GM12878 (cell line): Measurements from ENCODE around the gene ETV6. TPM values are rescaled to one million over a fixed set of nuclear protein-coding genes. Genes with fewer than 3 reads are reported as not detected.
A peak's percentile ranks its signal among the peaks of the same experiment; 100 is the strongest.

Experiments used
- ATAC-seq: fragments of 200-7000 bp; cut with Tn5 transposase; 3 replicates; pipeline ENCODE4 v1.9.1; 2020; ENCODE audit warnings: mild to moderate bottlenecking, moderate library complexity
- BruUV-seq: library from RNA; stranded (reverse); fragments of 400-500 nt; replicated peaks from 2 replicates; lab custom pipeline; 2021; lab: Mats Ljungman, UMichigan
- CTCF ChIA-PET: fragments of 300-600 bp; sonication (Branson Sonifier 250); formaldehyde crosslinking; extraction: SDS; loops from one replicate; lab custom pipeline; 2021; ENCODE audit warnings: inconsistent platforms; lab: Yijun Ruan, JAX
- POLR2A ChIA-PET: fragments of 350-600 bp; formaldehyde crosslinking; extraction: SDS; loops from one replicate; lab custom pipeline; 2021; ENCODE audit warnings: inconsistent platforms; lab: Charles Lee
- RAD21 ChIA-PET: fragments of 300-600 bp; sonication (Branson Sonifier 250); formaldehyde crosslinking; loops from one replicate; lab custom pipeline; 2023; ENCODE audit warnings: antibody characterized with exemption; ENCODE audit not compliant: unreplicated experiment; lab: Charles Lee
- SMC1A ChIA-PET: fragments of 300-600 bp; sonication (Branson Sonifier 250); formaldehyde crosslinking; loops from one replicate; lab custom pipeline; 2023; ENCODE audit not compliant: unreplicated experiment, uncharacterized antibody; lab: Charles Lee
- DNase-seq: peaks from one replicate; pipeline ENCODE4 v3.0.0-alpha.2; 2011; ENCODE audit warnings: low read depth, low spot score
- FAIRE-seq: peaks from 3 replicates; lab custom pipeline; 2011; peaks lifted over from hg19 to GRCh38; lab: Jason Lieb, UNC
- H2AFZ ChIP-seq: 2 replicates; pipeline ENCODE4 v1.6.0; 2011; ENCODE audit warnings: low read depth, low read length, control low read depth; ENCODE audit not compliant: control insufficient read depth
- H3K27ac ChIP-seq: 2 replicates; pipeline ENCODE4 v1.5.1; 2011; ENCODE audit warnings: control low read depth; ENCODE audit not compliant: control insufficient read depth, insufficient read depth
- H3K27me3 ChIP-seq, 2 experiments: replicated peaks in 1 of 2; 2 replicates each; pipeline versions ENCODE4 v1.6.0 to v1.6.1; 2011; ENCODE audit warnings: low read length in 1 of 2; ENCODE audit not compliant: control insufficient read depth in 2 of 2, insufficient read depth in 2 of 2
- H3K36me3 ChIP-seq, 2 experiments: 2 replicates each; pipeline ENCODE4 v1.5.1; 2011; ENCODE audit warnings: low read length in 1 of 2; ENCODE audit not compliant: control insufficient read depth in 2 of 2, insufficient read depth in 2 of 2
- H3K4me1 ChIP-seq: 2 replicates; pipeline ENCODE4 v1.6.1; 2011; ENCODE audit warnings: mild to moderate bottlenecking, low read length, moderate library complexity, mixed read lengths; ENCODE audit not compliant: control insufficient read depth, insufficient read depth
- H3K4me2 ChIP-seq: 2 replicates; pipeline ENCODE4 v1.6.0; 2011; ENCODE audit warnings: control low read depth; ENCODE audit not compliant: control insufficient read depth, insufficient read depth
- H3K4me3 ChIP-seq: fragments of 200-600 bp; sonication (generic); 2 replicates; pipeline ENCODE4 v1.5.1; 2016
- H3K79me2 ChIP-seq: 2 replicates; pipeline ENCODE4 v1.6.0; 2011; ENCODE audit warnings: low read length; ENCODE audit not compliant: control insufficient read depth, insufficient read depth
- H3K9ac ChIP-seq: 2 replicates; pipeline ENCODE4 v1.8.0; 2011; ENCODE audit warnings: low read length, control low read depth, mixed read lengths; ENCODE audit not compliant: control insufficient read depth, insufficient read depth
- H3K9me3 ChIP-seq: replicated peaks from 3 replicates; pipeline ENCODE4 v1.5.1; 2011; ENCODE audit warnings: mild to moderate bottlenecking, low read length; ENCODE audit not compliant: control insufficient read depth, insufficient read depth
- H4K20me1 ChIP-seq: 2 replicates; pipeline ENCODE4 v1.6.0; 2011; ENCODE audit not compliant: control insufficient read depth, insufficient read depth
- BRCA1 ChIP-seq: IDR thresholded peaks from 2 replicates; pipeline ENCODE4 v1.6.1; 2011; ENCODE audit warnings: low read depth, low read length, improper control_type of control experiment
- CREB1 ChIP-seq: IDR thresholded peaks from 2 replicates; pipeline ENCODE4 v1.6.1; 2012; ENCODE audit warnings: low read depth, mild to moderate bottlenecking, inconsistent platforms
- DPF2 ChIP-seq: fragments of 450-650 bp; IDR thresholded peaks from 2 replicates; pipeline ENCODE4 v1.6.1; 2017; ENCODE audit warnings: mild to moderate bottlenecking
- E2F8 ChIP-seq: fragments of 450-650 bp; IDR thresholded peaks from 2 replicates; pipeline ENCODE4 v1.6.1; 2018; ENCODE audit warnings: mild to moderate bottlenecking, low read depth, moderate library complexity; ENCODE audit not compliant: partially characterized antibody
- EP300 ChIP-seq, 2 experiments: fragments of 150-350 bp in 1 of 2; IDR thresholded peaks; 2 replicates each; pipeline ENCODE4 v1.6.1; 2011 to 2012; ENCODE audit warnings: low read depth in 2 of 2, low read length in 2 of 2, borderline replicate concordance in 1 of 2, improper control_type of control experiment in 1 of 2, inconsistent platforms in 1 of 2; ENCODE audit not compliant: control insufficient read depth in 1 of 2
- MAX ChIP-seq: IDR thresholded peaks from 2 replicates; pipeline ENCODE4 v1.6.1; 2012; ENCODE audit warnings: low read depth, low read length, improper control_type of control experiment
- MTA2 ChIP-seq: fragments of 450-650 bp; IDR thresholded peaks from 2 replicates; pipeline ENCODE4 v1.6.1; 2016; ENCODE audit warnings: low read depth, mild to moderate bottlenecking, moderate library complexity
- NR2F1 ChIP-seq: fragments of 450-650 bp; conservative IDR thresholded peaks from 2 replicates; pipeline ENCODE4 v1.6.1; 2017; ENCODE audit warnings: mild to moderate bottlenecking
- POLR2A ChIP-seq: IDR thresholded peaks from 2 replicates; pipeline ENCODE4 v1.6.1; 2011; ENCODE audit warnings: low read depth, mild to moderate bottlenecking, low read length
- PRDM15 ChIP-seq: fragments of 450-650 bp; formaldehyde crosslinking; IDR thresholded peaks from 2 replicates; pipeline ENCODE4 v1.4.0; 2020; ENCODE audit warnings: mild to moderate bottlenecking, moderate library complexity
- RFX5 ChIP-seq: IDR thresholded peaks from 2 replicates; pipeline ENCODE4 v1.6.1; 2011; ENCODE audit warnings: low read depth, low read length, improper control_type of control experiment
- SIN3A ChIP-seq: IDR thresholded peaks from 2 replicates; pipeline ENCODE4 v1.6.1; 2012; ENCODE audit warnings: low read depth, low read length, improper control_type of control experiment
- SIX5 ChIP-seq: IDR thresholded peaks from 2 replicates; pipeline ENCODE4 v1.6.1; 2011; ENCODE audit warnings: mild to moderate bottlenecking, low read depth, low read length, moderate library complexity; ENCODE audit not compliant: severe bottlenecking
- SREBF1 ChIP-seq: IDR thresholded peaks from 2 replicates; pipeline ENCODE4 v1.6.1; 2012; ENCODE audit warnings: mild to moderate bottlenecking, low read length
- SUPT20H ChIP-seq: IDR thresholded peaks from 2 replicates; pipeline ENCODE4 v1.6.1; 2011; ENCODE audit warnings: low read depth, mild to moderate bottlenecking, low read length, moderate library complexity, borderline replicate concordance; ENCODE audit not compliant: control insufficient read depth
- TCF7 ChIP-seq: IDR thresholded peaks from 2 replicates; pipeline ENCODE4 v1.6.1; 2014; ENCODE audit warnings: antibody characterized with exemption, borderline replicate concordance
- ZNF274 ChIP-seq: IDR thresholded peaks from one replicate; pipeline ENCODE4 v1.8.0; 2011; ENCODE audit not compliant: insufficient read length, insufficient read depth
- WGBS: methylation state at CpG from one replicate; pipeline ENCODE4 v1.1.6; 2016; ENCODE audit warnings: low lambda C conversion rate; ENCODE audit not compliant: insufficient replicate concordance, insufficient coverage; ENCODE audit errors: missing lambda C conversion rate; 5-methylcytosine and 5-hydroxymethylcytosine counted together
- in situ Hi-C: fragments of 300-500 bp; cut with MboI; formaldehyde crosslinking; loops from 9 replicates; pipeline ENCODE4 v1.14.3; 2018; ENCODE audit warnings: mixed read lengths
- intact Hi-C: fragments of 100-400 bp; cut with micrococcal nuclease; formaldehyde crosslinking; loops from one replicate; pipeline ENCODE4 v1.14.2; 2022; ENCODE audit not compliant: unreplicated experiment
- polyA plus RNA-seq, 11 experiments: library from polyadenylated mRNA; depleted of rRNA in 4 of 11; unstranded in 6 of 11; stranded (reverse) in 5 of 11; fragments of >200 nt; fragmentation: Nextera tagmentation in 4 of 11; fragmentation: Illumina TruSeq in 1 of 11; extraction: Ambion mirVana in 4 of 11; extraction: Trizol in 1 of 11; gene quantifications; 1 replicate in 1 of 11; 2 replicates in 10 of 11; pipeline versions ENCODE4 v1.2.1 to v1.2.3, GENCODE V29; 2011 to 2016; ENCODE audit warnings: inconsistent platforms in 2 of 11, missing spikeins in 2 of 11, low read depth in 1 of 11
- total RNA-seq, 4 experiments: library from RNA; depleted of rRNA in 3 of 4; stranded (reverse); fragments of >200 nt in 3 of 4; fragmentation: Illumina TruSeq in 1 of 4; extraction: Trizol in 1 of 4; gene quantifications; 2 replicates each; pipeline versions ENCODE4 v1.2.1 to v1.2.3, GENCODE V29; 2013 to 2021

The ETV6 gene
- total and polyA plus RNA-seq, 10 of the 15 experiments (the other 5 are each of a cell fraction or from before 2014, with no cell fraction given): 6.6 to 74.8 (median 24.6) TPM

- no peak for TF ChIP-seq SREBF1
- TF ChIP-seq SIX5: no peak
- no peak for TF ChIP-seq NR2F1
- no peak for TF ChIP-seq DPF2
- no peak for TF ChIP-seq EP300 (IDR thresholded peaks at IDR 0.05; ENCODE audit: borderline replicate concordance in 1 of 2, control insufficient read depth in 1 of 2, low read depth in 2 of 2, low read length in 2 of 2)
- no peak for TF ChIP-seq ZNF274
- no peak for TF ChIP-seq SUPT20H
- TF ChIP-seq RFX5: no peak
- TF ChIP-seq CREB1: no peak
These were observed 62.3 kb downstream of the ETV6 start (continued) for GRCh38 chr12:11711651-11712327.

- no TSS peak for BruUV-seq
- Histone ChIP-seq H4K20me1 (peaks cover 8% of the 10 kb centered on the region; the same call in 1 of the 2 replicates), H3K79me2 (peaks cover 96% of the 10 kb centered on the region), H2AFZ (no peak overlapping the region), H3K4me2 (no peak overlapping the region), H3K27ac (no peak overlapping the region), H3K9ac (no peak overlapping the region), H3K27me3 (no peaks in the 10 kb centered on the region), H3K36me3 (peaks cover 8 to 40% of the 10 kb centered on the region in 2 experiments), H3K9me3 (no peaks in the 10 kb centered on the region), H3K4me1 (peaks cover 9% of the 10 kb centered on the region), H3K4me3 (no peak overlapping the region)
- FAIRE-seq (no peak), ATAC-seq (no peak), DNase-seq (no peak)
- in situ Hi-C loops (no loop called here), intact Hi-C loops (no loop called here)
- WGBS: 97% methylated on average over 6 of the region's 6 CpGs
- TF ChIP-seq MAX (no peak), POLR2A (0 out of 2 replicates have a peak, but pooled peaks have one; percentile 22), BRCA1 (no peak), E2F8 (no peak), TCF7 (no peak), PRDM15 (CRISPR knock-in tag) (no peak), SIN3A (no peak), MTA2 (no peak)
- ChIA-PET CTCF (no interaction called here), POLR2A (no interaction called here), RAD21 (no interaction called here), SMC1A (no interaction called here)
These were observed 63.0 kb downstream of the ETV6 start for GRCh38 chr12:11712491-11712890.
